AG04449 (cell line): Measurements from ENCODE around the gene HEATR9.

Source experiments
- CTCF ChIA-PET: fragments of 350-600 bp; formaldehyde crosslinking; extraction: SDS; loops from one replicate; lab custom pipeline; 2021; ENCODE audit warnings: antibody characterized with exemption; lab: Yijun Ruan, JAX
- POLR2A ChIA-PET: fragments of 400-600, 350-600 bp; formaldehyde crosslinking; extraction: SDS; loops from one replicate; lab custom pipeline; 2020; ENCODE audit warnings: antibody characterized with exemption, inconsistent platforms; lab: Yijun Ruan, JAX
- DNase-seq: peaks from one replicate; pipeline ENCODE4 v3.0.0-alpha.2; 2010; ENCODE audit warnings: low read depth, low spot score
- H3K4me3 ChIP-seq: 2 replicates; pipeline ENCODE4 v1.5.1; 2011; ENCODE audit warnings: low read depth, mild to moderate bottlenecking, control low read depth, low read length
- CTCF ChIP-seq: IDR thresholded peaks from one replicate; pipeline ENCODE4 v1.5.1; 2011; ENCODE audit warnings: mild to moderate bottlenecking, moderate library complexity, low read length, control low read depth, inconsistent platforms; ENCODE audit not compliant: insufficient read depth; ENCODE audit errors: missing control alignments

HEATR9 gene

GRCh38 chr17:35819455-35819854, 49.2 kb downstream of the HEATR9 start:
- CTCF ChIA-PET, result interaction anchor here (1.2 to 6.1 kb wide), 12 partner anchors 8 to 207 kb away, joined by 3 to 46 read pairs (median 4); partner anchors contain the start of gene TAF15
- no peak for TF ChIP-seq CTCF
- POLR2A ChIA-PET, result interaction anchor here (2.2 kb wide), 1 partner anchor 10 kb away, joined by 10 read pairs; the partner anchor contains the start of gene TAF15
- no peak overlapping the region for H3K4me3 ChIP-seq
- no peak for DNase-seq

DNA sequence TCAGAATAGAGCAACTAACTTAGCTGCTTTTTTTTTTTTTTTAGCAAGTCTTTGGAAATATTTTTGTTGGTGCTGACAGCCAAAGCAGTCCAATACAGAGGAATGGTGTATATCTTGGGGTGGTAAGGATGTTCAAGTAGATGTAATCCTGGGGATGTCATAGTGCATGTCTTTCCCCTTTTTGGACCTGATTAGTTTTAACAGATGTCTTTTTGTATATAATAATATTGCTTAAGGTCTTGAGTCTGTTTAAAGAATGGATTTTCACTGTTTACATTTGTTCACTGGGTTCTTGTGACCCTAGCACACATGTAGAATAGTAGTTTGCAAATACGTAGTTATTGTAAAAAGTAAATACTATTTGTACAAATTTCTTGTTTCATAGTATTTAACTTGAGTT, 51.5 kb downstream of the HEATR9 start:
- H3K4me3 ChIP-seq, result no peak overlapping the region
- TF ChIP-seq CTCF, result no peak
- DNase-seq, result no peak
- ChIA-PET CTCF (interaction anchor here (1.2 to 6.1 kb wide), 6 partner anchors 9 to 53 kb away, joined by 3 to 46 read pairs (median 8); partner anchors contain the start of gene TAF15), POLR2A (no interaction called here)

DNA sequence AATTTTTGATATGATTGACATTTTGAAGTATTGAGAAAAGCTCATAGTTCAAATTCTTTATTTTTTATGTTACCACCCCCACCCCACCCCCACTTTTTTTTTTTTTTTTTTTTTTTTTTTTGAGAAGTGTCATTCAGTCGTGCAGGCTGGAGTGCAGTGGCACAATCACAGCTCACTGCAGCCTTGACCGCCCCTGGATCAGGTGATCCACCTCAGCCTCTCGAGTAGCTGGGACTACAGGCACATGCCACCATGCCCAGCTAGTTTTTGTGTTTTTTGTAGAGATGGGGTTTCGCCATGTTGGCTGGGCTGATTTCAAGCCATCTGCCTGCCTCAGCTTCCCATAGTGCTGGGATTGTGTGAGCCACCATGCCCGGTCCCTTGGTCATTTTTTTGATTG, 52.0 kb downstream of the HEATR9 start:
- POLR2A ChIA-PET, result interaction anchor here (0.6 kb wide), 1 partner anchor 46 kb away, joined by 3 read pairs; no protein-coding TSS in a partner anchor
- CTCF ChIA-PET, result interaction anchor here (1.2 to 6.1 kb wide), 5 partner anchors 9 to 52 kb away, joined by 3 to 46 read pairs (median 6); no protein-coding TSS in a partner anchor
- no peak overlapping the region for H3K4me3 ChIP-seq
- no peak for DNase-seq
- no peak for TF ChIP-seq CTCF

GRCh38 chr17:35812456-35812855, 56.2 kb downstream of the HEATR9 start:
- ChIA-PET POLR2A (interaction anchor here (1.1 kb wide), 1 partner anchor 14 kb away, joined by 3 read pairs; no protein-coding TSS in a partner anchor), CTCF (interaction anchor here (1.0 to 13.3 kb wide), 5 partner anchors 7 to 200 kb away, joined by 4 to 819 read pairs (median 4); partner anchors contain the start of gene C17orf50)
- no peak for TF ChIP-seq CTCF
- no peak for DNase-seq
- no peak overlapping the region for H3K4me3 ChIP-seq

DNA sequence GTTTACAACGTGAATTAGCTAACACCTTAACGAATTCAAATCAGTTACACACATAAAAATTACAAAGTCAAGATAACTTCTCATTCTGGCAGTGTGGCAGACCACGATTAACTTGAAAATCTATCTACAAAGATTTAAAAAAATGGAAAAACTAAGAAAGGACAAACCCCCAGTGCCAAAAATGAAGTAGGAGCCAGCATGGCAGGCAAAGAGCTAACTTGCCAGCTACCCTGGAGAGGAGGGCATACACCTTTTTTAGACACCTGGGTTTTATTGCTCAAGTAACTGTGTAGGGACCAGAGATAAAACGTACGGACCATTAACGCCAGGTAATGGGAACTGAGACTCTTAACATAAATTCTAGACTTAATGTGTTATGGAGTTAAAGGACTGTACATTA, 56.9 kb downstream of the HEATR9 start:
- H3K4me3 ChIP-seq, result no peak overlapping the region
- no peak for TF ChIP-seq CTCF
- POLR2A ChIA-PET, result interaction anchor here (1.1 kb wide), 1 partner anchor 15 kb away, joined by 3 read pairs; no protein-coding TSS in a partner anchor
- CTCF ChIA-PET, result interaction anchor here (1.0 to 13.3 kb wide), 4 partner anchors 8 to 62 kb away, joined by 4 to 819 read pairs (median 20); partner anchors contain the start of gene C17orf50
- no peak for DNase-seq

GRCh38 chr17:35809855-35810461, 58.7 kb downstream of the HEATR9 start:
- peak overlapping the region; percentile 88 for H3K4me3 ChIP-seq
- POLR2A ChIA-PET, result interaction anchor here (0.5 to 1.8 kb wide), 6 partner anchors 10 to 104 kb away, joined by 3 to 12 read pairs (median 6); no protein-coding TSS in a partner anchor
- CTCF ChIA-PET, result interaction anchor here (0.9 to 13.3 kb wide), 9 partner anchors 8 to 61 kb away, joined by 4 to 819 read pairs (median 5); partner anchors contain the start of gene C17orf50
- DNase-seq, result no peak
- no peak for TF ChIP-seq CTCF
